GM18511 (cell line): ENCODE measurements around the gene UNC13B.

ENCODE experiments used
- ATAC-seq: cut with Tn5 transposase; IDR thresholded peaks from one replicate; pipeline ENCODE4 v1.9.1; 2021; ENCODE audit warnings: mild to moderate bottlenecking, moderate library complexity; ENCODE audit not compliant: unreplicated experiment

The UNC13B gene

DNA sequence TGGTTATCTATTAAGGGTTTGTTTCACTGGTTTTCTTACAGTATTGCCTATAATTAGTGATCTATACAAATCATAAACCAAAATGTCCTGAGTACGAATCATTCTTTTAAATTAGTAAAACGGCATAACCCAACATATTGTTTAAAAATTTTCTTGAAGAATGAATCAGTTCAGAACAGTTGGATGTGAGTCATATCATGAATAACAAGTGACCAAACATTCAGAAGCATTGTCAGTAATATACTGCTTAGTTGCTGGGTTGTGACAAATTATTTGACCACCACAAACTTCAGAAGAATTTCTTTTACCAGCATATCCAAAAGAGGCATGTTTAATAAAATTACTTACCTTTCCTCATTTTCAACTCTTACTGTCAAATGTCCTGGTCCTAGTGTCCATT lies 111.2 kb downstream of the UNC13B start:
- no peak for ATAC-seq

GRCh38 chr9:35273591-35273990 lies 111.8 kb downstream of the UNC13B start:
- ATAC-seq: no peak

GRCh38 chr9:35274993-35275392 lies 113.2 kb downstream of the UNC13B start:
- ATAC-seq: no peak

DNA sequence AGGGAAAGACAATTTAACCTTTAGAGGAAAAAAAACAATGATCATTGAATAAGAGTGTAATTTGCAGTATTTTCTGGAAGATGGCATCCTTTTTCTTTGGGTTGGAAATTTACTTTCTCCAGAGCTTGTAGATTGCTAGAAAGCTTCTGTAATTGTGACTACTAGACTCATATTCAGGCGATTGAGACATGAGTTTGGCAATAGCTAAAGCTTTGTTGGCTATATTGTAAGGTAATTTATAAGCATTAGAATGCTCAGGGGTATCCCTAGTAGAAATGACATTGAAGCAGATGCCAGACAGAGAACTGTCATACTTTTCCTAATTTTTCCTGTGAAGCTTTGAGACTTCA lies 115.3 kb downstream of the UNC13B start:
- ATAC-seq: no peak

- no peak for ATAC-seq
Measured at GRCh38 chr9:35277628-35278359, 116.0 kb downstream of the UNC13B start.

DNA sequence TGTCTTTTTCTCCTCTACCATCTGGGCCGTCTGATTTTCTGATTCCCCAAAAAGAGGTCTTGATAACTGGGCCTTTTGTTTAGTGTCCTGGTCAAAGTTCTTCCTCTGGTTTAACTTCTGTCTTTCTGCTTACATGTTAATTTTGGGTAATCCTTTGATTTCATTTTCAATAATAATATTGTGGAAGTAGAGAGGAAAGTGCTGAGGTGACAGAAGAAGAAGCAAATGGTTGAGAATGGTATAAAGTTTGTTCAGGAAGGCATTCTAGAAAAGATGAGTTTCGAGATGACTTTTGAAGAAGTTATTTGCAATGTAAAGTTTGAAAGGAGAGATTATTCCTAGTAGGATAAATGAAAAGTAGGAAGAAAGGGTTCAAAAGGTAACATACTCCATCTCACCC lies 118.1 kb downstream of the UNC13B start:
- no peak for ATAC-seq

GRCh38 chr9:35280399-35280798 lies 118.6 kb downstream of the UNC13B start:
- ATAC-seq: no peak

DNA sequence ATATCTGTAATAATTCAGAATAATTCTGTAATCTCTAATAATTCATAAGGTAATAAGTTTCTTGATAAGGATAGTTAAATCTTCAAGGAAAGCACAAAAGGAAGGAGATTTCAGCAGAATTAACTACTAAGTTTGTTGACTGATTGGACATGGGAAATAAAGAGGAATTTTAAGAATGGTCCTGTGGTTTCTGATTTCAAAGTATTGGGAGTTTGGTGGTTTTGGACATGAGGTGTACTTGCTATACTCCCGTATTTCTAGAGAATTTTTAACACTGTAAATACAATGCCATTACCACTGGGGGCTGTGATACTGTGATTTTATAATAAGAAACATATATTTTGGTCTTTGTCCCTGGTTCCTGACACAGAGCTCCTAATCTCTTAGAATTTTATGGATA lies 123.9 kb downstream of the UNC13B start:
- no peak for ATAC-seq

DNA sequence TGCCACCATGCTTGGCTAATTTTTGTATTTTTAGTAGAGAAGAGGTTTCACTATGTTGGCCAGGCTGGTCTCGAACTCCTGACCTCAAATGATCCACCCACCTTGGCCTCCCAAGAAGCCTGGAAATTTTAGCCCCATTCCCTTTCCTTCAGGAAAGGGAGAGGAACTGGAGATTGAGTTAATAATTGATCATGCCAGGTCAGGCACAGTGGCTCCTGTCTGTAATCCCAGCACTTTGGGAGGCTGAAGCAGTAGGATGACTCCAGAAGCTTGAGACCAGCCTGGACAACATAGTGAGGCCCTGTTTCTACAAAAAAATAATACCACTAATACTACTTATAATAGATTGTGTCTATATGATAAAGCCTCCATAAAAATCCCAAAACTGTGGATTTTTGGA lies 124.6 kb downstream of the UNC13B start:
- no peak for ATAC-seq

DNA sequence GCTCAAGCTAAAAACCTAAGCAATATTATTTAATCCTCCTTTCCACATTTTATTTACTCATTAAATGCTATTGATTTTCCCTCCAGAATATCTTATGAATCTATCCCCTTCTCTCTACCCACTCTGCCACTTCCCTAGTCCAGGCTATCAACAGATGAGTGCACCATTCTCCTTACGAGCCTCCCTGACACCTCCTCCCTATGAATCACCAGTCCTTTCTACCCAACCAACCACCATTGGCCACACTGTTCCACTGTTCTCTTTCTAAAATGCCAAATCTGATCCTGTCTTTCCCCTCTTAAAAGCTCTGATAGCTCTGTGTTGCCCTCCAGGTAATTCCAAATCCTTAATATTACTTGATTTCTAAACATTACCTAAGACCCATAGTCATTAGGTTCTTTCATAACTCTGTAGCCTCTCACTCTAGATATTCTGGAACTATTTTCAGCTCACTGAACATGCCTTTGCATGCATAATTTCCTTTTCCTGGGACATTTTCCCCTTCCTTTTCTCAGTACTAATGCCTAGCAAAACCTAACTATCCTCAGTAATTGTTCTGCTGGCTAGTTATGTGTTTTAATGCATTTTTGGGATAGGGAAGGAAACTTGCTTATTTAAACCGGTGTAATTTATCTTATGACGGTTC lies 126.3 kb downstream of the UNC13B start:
- ATAC-seq: no peak

- no peak for ATAC-seq
Measured at GRCh38 chr9:35288778-35289177, 127.0 kb downstream of the UNC13B start.

- ATAC-seq: no peak
Measured at GRCh38 chr9:35293376-35293964, 131.7 kb downstream of the UNC13B start.

DNA sequence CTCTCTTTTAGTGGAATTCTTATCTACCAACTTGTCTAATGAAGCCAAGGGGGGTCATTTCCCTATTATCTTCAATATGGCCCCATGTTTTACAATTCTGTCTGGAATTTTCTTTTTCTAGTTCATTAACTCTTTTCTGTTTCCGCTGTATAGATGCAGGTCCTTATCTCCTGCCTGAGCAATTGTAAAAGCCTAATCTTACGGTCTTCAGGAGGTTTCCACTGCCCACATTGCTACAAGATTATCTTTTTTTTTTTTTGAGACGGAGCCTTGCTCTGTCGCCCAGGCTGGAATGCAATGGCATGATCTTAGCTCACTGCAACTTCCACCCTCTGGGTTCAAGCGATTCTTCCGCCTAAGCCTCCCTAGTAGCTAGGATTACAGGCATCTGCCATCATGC lies 132.3 kb downstream of the UNC13B start:
- ATAC-seq: no peak

- ATAC-seq: no peak
Measured at GRCh38 chr9:35294556-35294955, 132.7 kb downstream of the UNC13B start.

DNA sequence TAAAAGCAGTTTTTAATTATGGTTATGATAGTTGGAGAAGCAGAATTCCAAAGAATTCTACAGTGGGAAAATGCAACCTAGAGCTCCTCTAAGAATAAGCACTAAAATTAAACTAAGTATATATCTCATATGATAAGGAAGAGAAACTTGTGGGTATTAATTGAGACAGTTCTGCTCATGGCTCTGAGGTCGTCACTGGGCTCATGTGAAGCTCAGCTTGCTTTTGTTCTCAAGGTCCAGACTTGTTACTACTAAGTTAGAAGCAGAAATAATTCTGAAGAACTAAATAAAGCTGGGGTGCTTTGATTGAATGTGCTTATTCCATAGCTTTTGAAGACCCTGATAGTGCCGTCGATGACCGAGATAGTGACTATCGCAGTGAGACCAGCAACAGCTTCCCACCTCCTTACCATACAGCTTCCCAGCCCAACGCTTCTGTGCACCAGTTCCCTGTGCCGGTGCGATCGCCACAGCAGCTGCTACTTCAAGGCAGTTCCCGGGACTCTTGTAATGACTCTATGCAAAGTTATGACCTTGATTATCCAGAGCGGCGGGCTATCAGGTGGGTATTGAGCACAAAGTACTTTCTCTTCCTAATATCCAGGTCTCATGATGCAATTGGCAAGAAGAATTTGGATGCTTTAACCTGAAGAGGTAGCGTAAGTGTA lies 133.7 kb downstream of the UNC13B start:
- no peak for ATAC-seq

- no peak for ATAC-seq
Measured at GRCh38 chr9:35303567-35303966, 141.8 kb downstream of the UNC13B start.

DNA sequence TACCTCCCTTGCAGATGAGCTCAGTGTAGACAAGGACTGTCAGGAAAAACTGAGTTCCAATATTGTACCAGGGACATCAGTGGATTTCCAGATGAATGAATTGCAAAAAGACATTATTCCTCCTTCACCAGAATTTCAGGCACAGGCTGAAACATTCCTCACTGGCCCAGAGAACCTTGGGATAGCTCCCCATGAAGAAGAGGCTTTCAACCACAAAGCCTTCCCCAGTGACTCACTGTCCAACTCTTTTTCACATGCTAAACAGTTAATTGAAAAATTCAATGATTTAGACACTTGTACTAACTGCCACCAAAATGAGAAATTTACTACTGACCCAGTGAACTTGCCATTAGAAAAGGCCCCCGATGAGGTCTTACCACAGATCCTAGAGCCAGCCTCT lies 144.5 kb downstream of the UNC13B start:
- ATAC-seq: no peak

GRCh38 chr9:35308316-35308715 lies 146.5 kb downstream of the UNC13B start:
- ATAC-seq: no peak

- no peak for ATAC-seq
Measured at GRCh38 chr9:35311891-35312639, 150.3 kb downstream of the UNC13B start.

- no peak for ATAC-seq
Measured at GRCh38 chr9:35313460-35313859, 151.7 kb downstream of the UNC13B start.

- no peak for ATAC-seq
Measured at GRCh38 chr9:35313916-35314315, 152.1 kb downstream of the UNC13B start.
